GM21786 (cell line): ENCODE results near the gene LZIC.

Experiments used
- ATAC-seq: cut with Tn5 transposase; IDR thresholded peaks from one replicate; pipeline ENCODE4 v1.9.1; 2021; ENCODE audit not compliant: unreplicated experiment

LZIC gene

GRCh38 chr1:9887070-9887469 is 56.1 kb downstream of the LZIC start:
- no peak for ATAC-seq

GRCh38 chr1:9886092-9886742 is 57.0 kb downstream of the LZIC start:
- ATAC-seq = no peak

- no peak for ATAC-seq
Measured at GRCh38 chr1:9884805-9885204, 58.4 kb downstream of the LZIC start.

GRCh38 chr1:9883585-9884449 is 59.4 kb downstream of the LZIC start:
- ATAC-seq = no peak

GRCh38 chr1:9882945-9883303 is 60.3 kb downstream of the LZIC start:
- no peak for ATAC-seq

- ATAC-seq = no peak
Measured at GRCh38 chr1:9882296-9882944, 60.8 kb downstream of the LZIC start.

- no peak for ATAC-seq
Measured at GRCh38 chr1:9881838-9882249, 61.3 kb downstream of the LZIC start.
